ENCODE measurements around the gene L3MBTL1. TPM values are rescaled to one million over a fixed set of nuclear protein-coding genes. Genes with fewer than 3 reads are reported as not detected.

The L3MBTL1 gene
- total and polyA plus RNA-seq, 7 experiments from 2014 or later: 0.74 to 24.7 (median 13.5) TPM

- no peak for DNase-seq
- Histone ChIP-seq H3K27me3 (ENCODE audit: control insufficient read depth in 2 of 2, insufficient read depth in 2 of 2, low read length in 2 of 2) (no peaks in the 10 kb centered on the region), H3K9me3 (ENCODE audit: control insufficient read depth in 2 of 3, low read length in 3 of 3) (no peaks in the 10 kb centered on the region), H3K36me3 (ENCODE audit: control insufficient read depth in 2 of 3, insufficient read depth in 3 of 3, low read length in 3 of 3) (peaks cover 0 to 3% (median 0%) of the 10 kb centered on the region in 3 experiments), H3K4me1 (ENCODE audit: control insufficient read depth in 2 of 2, insufficient read depth in 2 of 2, low read length in 2 of 2) (no peaks in the 10 kb centered on the region), H3K4me3 (ENCODE audit: low read length) (no peak overlapping the region), H3K27ac (ENCODE audit: low read depth, low read length) (no peak overlapping the region)
- H3K27ac Mint-ChIP-seq: peak overlapping the region in 1 of 9 donors; percentile 14
- peaks cover 3 to 26% (median 20%) of the 10 kb centered on the region in 7 donors for H3K4me1 Mint-ChIP-seq
- peaks cover 0 to 12% (median 5%) of the 10 kb centered on the region in 5 donors for H3K36me3 Mint-ChIP-seq
- no peaks in the 10 kb centered on the region for H3K9me3 Mint-ChIP-seq
- intact Hi-C loops (cut with micrococcal nuclease): no loop called here
- POLR2A ChIA-PET: no interaction called here
- CTCF ChIA-PET: interaction anchor here (0.7 kb wide), 1 partner anchor 23 kb away, joined by 4 read pairs; no protein-coding TSS in a partner anchor
- H3K27me3 Mint-ChIP-seq: peaks cover 0 to 15% (median 0%) of the 10 kb centered on the region in 5 donors
- ATAC-seq: no peak
- H3K4me3 Mint-ChIP-seq: no peak overlapping the region
These were observed 34.7 kb upstream of the L3MBTL1 start for GRCh38 chr20:43472671-43473380.

DNA sequence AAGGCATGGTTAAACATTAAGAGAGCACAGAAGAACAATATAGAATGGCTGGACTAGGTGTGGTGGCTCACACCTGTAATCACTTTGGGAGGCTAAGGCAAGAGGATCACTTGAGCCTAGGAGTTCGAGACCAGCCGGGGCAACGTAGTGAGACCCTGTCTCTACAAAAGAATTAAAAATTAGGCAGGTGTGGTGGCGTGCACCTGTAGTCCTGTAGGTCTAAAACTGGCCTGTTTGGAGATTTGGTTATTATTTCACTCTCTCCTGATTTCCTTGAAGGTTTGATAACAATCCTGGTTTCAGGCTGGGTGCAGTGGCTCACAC, 34.2 kb upstream of the L3MBTL1 start:
- CTCF ChIA-PET: interaction anchor here (0.7 kb wide), 1 partner anchor 23 kb away, joined by 4 read pairs; no protein-coding TSS in a partner anchor
- H3K27ac Mint-ChIP-seq: peak overlapping the region in 1 of 9 donors; percentile 31
- no peaks in the 10 kb centered on the region for H3K9me3 Mint-ChIP-seq
- H3K9me3 ChIP-seq (ENCODE audit: control insufficient read depth in 2 of 3, low read length in 3 of 3): no peaks in the 10 kb centered on the region
- H3K4me1 ChIP-seq (ENCODE audit: control insufficient read depth in 2 of 2, insufficient read depth in 2 of 2, low read length in 2 of 2): no peaks in the 10 kb centered on the region
- H3K27me3 Mint-ChIP-seq: peaks cover 0 to 19% (median 0%) of the 10 kb centered on the region in 5 donors
- no peak overlapping the region for H3K4me3 ChIP-seq (ENCODE audit: low read length)
- POLR2A ChIA-PET: no interaction called here
- peaks cover 0 to 12% (median 5%) of the 10 kb centered on the region in 5 donors for H3K36me3 Mint-ChIP-seq
- ATAC-seq (no peak), DNase-seq (no peak)
- intact Hi-C loops (cut with micrococcal nuclease): no loop called here
- peaks cover 0 to 3% (median 0%) of the 10 kb centered on the region in 3 experiments for H3K36me3 ChIP-seq (ENCODE audit: control insufficient read depth in 2 of 3, insufficient read depth in 3 of 3, low read length in 3 of 3)
- peaks cover 3 to 26% (median 20%) of the 10 kb centered on the region in 7 donors for H3K4me1 Mint-ChIP-seq
- H3K27ac ChIP-seq (ENCODE audit: low read depth, low read length): no peak overlapping the region
- no peaks in the 10 kb centered on the region for H3K27me3 ChIP-seq (ENCODE audit: control insufficient read depth in 2 of 2, insufficient read depth in 2 of 2, low read length in 2 of 2)
- H3K4me3 Mint-ChIP-seq: no peak overlapping the region

DNA sequence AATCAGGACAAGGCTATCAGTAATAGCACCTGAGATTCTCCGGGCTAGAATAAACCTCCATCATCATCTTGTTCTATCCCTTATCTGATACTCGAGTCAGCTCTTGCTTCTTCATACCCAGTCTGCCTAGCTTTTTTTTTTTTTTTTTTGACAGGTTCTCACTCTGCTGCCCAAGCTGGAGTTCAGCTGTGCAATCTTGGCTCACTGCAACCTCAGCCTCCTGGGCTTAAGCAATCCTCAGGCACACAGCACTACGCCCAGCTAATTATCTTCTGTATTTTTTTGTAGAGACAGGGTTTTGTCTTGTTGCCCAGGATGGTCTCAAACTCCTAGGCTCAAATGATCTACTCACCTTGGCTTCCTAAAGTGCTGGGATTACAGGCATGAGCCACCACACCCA, 30.3 kb upstream of the L3MBTL1 start:
- H3K4me3 Mint-ChIP-seq: no peak overlapping the region
- Histone ChIP-seq H3K9me3 (ENCODE audit: control insufficient read depth in 2 of 3, low read length in 3 of 3) (no peaks in the 10 kb centered on the region), H3K4me1 (ENCODE audit: control insufficient read depth in 2 of 2, insufficient read depth in 2 of 2, low read length in 2 of 2) (no peaks in the 10 kb centered on the region), H3K4me3 (ENCODE audit: low read length) (no peak overlapping the region), H3K27ac (ENCODE audit: low read depth, low read length) (no peak overlapping the region), H3K27me3 (ENCODE audit: control insufficient read depth in 2 of 2, insufficient read depth in 2 of 2, low read length in 2 of 2) (no peaks in the 10 kb centered on the region), H3K36me3 (ENCODE audit: control insufficient read depth in 2 of 3, insufficient read depth in 3 of 3, low read length in 3 of 3) (no peaks in the 10 kb centered on the region)
- CTCF ChIA-PET: interaction anchor here (1.0 kb wide), 1 partner anchor 1207 kb away, joined by 3 read pairs; no protein-coding TSS in a partner anchor
- POLR2A ChIA-PET: no interaction called here
- peaks cover 0 to 5% (median 0%) of the 10 kb centered on the region in 5 donors for H3K36me3 Mint-ChIP-seq
- H3K27me3 Mint-ChIP-seq: peaks cover 0 to 35% (median 0%) of the 10 kb centered on the region in 5 donors
- H3K9me3 Mint-ChIP-seq: no peaks in the 10 kb centered on the region
- DNase-seq (no peak), ATAC-seq (no peak)
- peaks cover 2 to 26% (median 18%) of the 10 kb centered on the region in 7 donors for H3K4me1 Mint-ChIP-seq
- intact Hi-C loops (cut with micrococcal nuclease): no loop called here
- H3K27ac Mint-ChIP-seq: no peak overlapping the region

DNA sequence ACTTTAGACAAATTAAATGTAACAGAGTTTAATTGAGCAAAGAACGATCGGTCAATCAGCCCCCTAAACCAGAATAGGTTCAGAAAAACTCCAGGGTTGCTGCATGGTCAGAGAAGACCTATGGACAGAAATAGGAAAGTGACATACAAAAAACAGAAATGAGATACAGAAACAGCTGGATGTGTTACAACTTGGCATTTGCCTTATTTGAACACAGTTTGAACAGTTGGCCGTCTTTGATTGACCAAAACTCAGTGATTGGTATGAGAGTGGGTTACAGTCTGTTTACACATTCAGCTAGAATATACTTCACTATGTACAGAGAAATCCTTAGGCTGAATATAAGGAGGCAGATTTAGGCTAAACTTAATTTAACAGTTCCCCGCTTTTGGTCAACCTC, 29.9 kb upstream of the L3MBTL1 start:
- POLR2A ChIA-PET: no interaction called here
- Histone ChIP-seq H3K4me1 (ENCODE audit: control insufficient read depth in 2 of 2, insufficient read depth in 2 of 2, low read length in 2 of 2) (no peaks in the 10 kb centered on the region), H3K9me3 (ENCODE audit: control insufficient read depth in 2 of 3, low read length in 3 of 3) (no peaks in the 10 kb centered on the region), H3K36me3 (ENCODE audit: control insufficient read depth in 2 of 3, insufficient read depth in 3 of 3, low read length in 3 of 3) (no peaks in the 10 kb centered on the region), H3K27ac (ENCODE audit: low read depth, low read length) (no peak overlapping the region), H3K27me3 (ENCODE audit: control insufficient read depth in 2 of 2, insufficient read depth in 2 of 2, low read length in 2 of 2) (no peaks in the 10 kb centered on the region), H3K4me3 (ENCODE audit: low read length) (no peak overlapping the region)
- no peak overlapping the region for H3K27ac Mint-ChIP-seq
- CTCF ChIA-PET: interaction anchor here (1.0 kb wide), 1 partner anchor 1206 kb away, joined by 3 read pairs; no protein-coding TSS in a partner anchor
- ATAC-seq (no peak), DNase-seq (no peak)
- intact Hi-C loops (cut with micrococcal nuclease): no loop called here
- peaks cover 2 to 26% (median 18%) of the 10 kb centered on the region in 7 donors for H3K4me1 Mint-ChIP-seq
- peaks cover 0 to 35% (median 0%) of the 10 kb centered on the region in 5 donors for H3K27me3 Mint-ChIP-seq
- H3K9me3 Mint-ChIP-seq: no peaks in the 10 kb centered on the region
- H3K4me3 Mint-ChIP-seq: no peak overlapping the region
- peaks cover 0 to 5% (median 0%) of the 10 kb centered on the region in 5 donors for H3K36me3 Mint-ChIP-seq

DNA sequence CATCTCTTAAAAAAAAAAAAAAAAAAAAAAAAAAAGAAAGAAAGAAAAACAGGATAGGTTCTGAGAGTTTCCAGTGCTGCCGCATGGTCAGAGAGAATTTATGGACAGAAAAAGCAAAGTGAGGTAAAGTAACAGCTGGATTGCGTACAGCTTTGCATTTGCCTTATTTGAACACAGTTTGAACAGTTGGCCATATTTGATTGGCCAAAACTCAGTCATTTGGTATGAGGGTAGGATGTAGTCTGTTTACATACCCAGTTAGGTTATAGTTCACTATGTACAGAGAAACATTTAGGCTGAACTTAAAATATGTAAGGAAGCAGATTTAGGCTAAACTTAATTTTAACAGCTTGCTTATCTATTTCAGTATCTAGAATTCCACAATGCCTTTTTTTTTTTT, 17.5 kb upstream of the L3MBTL1 start:
- Mint-ChIP-seq H3K36me3 (peaks cover 0 to 12% (median 8%) of the 10 kb centered on the region in 5 donors), H3K27ac (no peak overlapping the region), H3K4me1 (peaks cover 0 to 4% (median 0%) of the 10 kb centered on the region in 7 donors), H3K4me3 (no peak overlapping the region), H3K27me3 (peaks cover 0 to 5% (median 0%) of the 10 kb centered on the region in 5 donors), H3K9me3 (peaks cover 0 to 22% (median 11%) of the 10 kb centered on the region in 11 donors)
- POLR2A ChIA-PET: interaction anchor here (1.0 kb wide), 1 partner anchor 33 kb away, joined by 3 read pairs; no protein-coding TSS in a partner anchor
- no peaks in the 10 kb centered on the region for H3K36me3 ChIP-seq (ENCODE audit: control insufficient read depth in 2 of 3, insufficient read depth in 3 of 3, low read length in 3 of 3)
- no peak overlapping the region for H3K4me3 ChIP-seq (ENCODE audit: low read length)
- no peak overlapping the region for H3K27ac ChIP-seq (ENCODE audit: low read depth, low read length)
- no peak for DNase-seq
- no peaks in the 10 kb centered on the region for H3K4me1 ChIP-seq (ENCODE audit: control insufficient read depth in 2 of 2, insufficient read depth in 2 of 2, low read length in 2 of 2)
- H3K27me3 ChIP-seq (ENCODE audit: control insufficient read depth in 2 of 2, insufficient read depth in 2 of 2, low read length in 2 of 2): no peaks in the 10 kb centered on the region
- peaks cover 0 to 4% (median 0%) of the 10 kb centered on the region in 3 experiments for H3K9me3 ChIP-seq (ENCODE audit: control insufficient read depth in 2 of 3, low read length in 3 of 3)
- CTCF ChIA-PET: no interaction called here
- no peak for ATAC-seq
- intact Hi-C loops (cut with micrococcal nuclease): no loop called here

GRCh38 chr20:43492101-43492500, 15.4 kb upstream of the L3MBTL1 start:
- POLR2A ChIA-PET: no interaction called here
- CTCF ChIA-PET: no interaction called here

More at GRCh38 chr20:43492101-43492500, 15.4 kb upstream of the L3MBTL1 start:
- DNase-seq (no peak), ATAC-seq (no peak)
- Histone ChIP-seq H3K4me3 (ENCODE audit: low read length) (no peak overlapping the region), H3K4me1 (ENCODE audit: control insufficient read depth in 2 of 2, insufficient read depth in 2 of 2, low read length in 2 of 2) (no peaks in the 10 kb centered on the region), H3K9me3 (ENCODE audit: control insufficient read depth in 2 of 3, low read length in 3 of 3) (peaks cover 0 to 2% (median 0%) of the 10 kb centered on the region in 3 experiments), H3K27me3 (ENCODE audit: control insufficient read depth in 2 of 2, insufficient read depth in 2 of 2, low read length in 2 of 2) (no peaks in the 10 kb centered on the region), H3K27ac (ENCODE audit: low read depth, low read length) (no peak overlapping the region), H3K36me3 (ENCODE audit: control insufficient read depth in 2 of 3, insufficient read depth in 3 of 3, low read length in 3 of 3) (no peaks in the 10 kb centered on the region)
- peaks cover 0 to 25% (median 8%) of the 10 kb centered on the region in 5 donors for H3K36me3 Mint-ChIP-seq
- peaks cover 0 to 5% (median 0%) of the 10 kb centered on the region in 5 donors for H3K27me3 Mint-ChIP-seq
- H3K9me3 Mint-ChIP-seq: peaks cover 0 to 27% (median 7%) of the 10 kb centered on the region in 11 donors
- no peak overlapping the region for H3K27ac Mint-ChIP-seq
- intact Hi-C loops (cut with micrococcal nuclease): no loop called here
- peaks cover 0 to 4% (median 0%) of the 10 kb centered on the region in 7 donors for H3K4me1 Mint-ChIP-seq
- H3K4me3 Mint-ChIP-seq: no peak overlapping the region

Measured in naive thymus-derived CD4-positive, alpha-beta T cell (primary cell).